ENCODE results near the gene KTI12.

DNA sequence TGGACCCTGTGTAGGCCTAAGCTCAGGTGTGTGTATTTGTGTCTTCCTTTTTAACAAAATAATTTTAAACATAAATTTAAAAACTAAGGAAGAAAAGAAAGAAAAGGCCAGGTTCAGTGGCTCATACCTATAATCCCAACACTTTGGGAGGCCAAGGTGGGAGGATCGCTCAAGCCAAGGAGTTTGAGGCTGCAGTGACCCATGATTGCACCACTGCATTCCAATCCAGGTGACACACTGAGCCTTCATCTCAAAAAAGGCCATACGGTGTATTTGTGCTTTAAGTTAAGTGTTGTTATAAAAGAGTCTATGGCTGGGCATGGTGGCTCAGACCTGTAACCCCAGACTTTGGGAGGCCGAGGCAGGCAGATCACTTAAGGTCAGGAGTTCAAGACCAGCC, 51.4 kb downstream of the KTI12 start:
- TF ChIP-seq, protein P1, sequence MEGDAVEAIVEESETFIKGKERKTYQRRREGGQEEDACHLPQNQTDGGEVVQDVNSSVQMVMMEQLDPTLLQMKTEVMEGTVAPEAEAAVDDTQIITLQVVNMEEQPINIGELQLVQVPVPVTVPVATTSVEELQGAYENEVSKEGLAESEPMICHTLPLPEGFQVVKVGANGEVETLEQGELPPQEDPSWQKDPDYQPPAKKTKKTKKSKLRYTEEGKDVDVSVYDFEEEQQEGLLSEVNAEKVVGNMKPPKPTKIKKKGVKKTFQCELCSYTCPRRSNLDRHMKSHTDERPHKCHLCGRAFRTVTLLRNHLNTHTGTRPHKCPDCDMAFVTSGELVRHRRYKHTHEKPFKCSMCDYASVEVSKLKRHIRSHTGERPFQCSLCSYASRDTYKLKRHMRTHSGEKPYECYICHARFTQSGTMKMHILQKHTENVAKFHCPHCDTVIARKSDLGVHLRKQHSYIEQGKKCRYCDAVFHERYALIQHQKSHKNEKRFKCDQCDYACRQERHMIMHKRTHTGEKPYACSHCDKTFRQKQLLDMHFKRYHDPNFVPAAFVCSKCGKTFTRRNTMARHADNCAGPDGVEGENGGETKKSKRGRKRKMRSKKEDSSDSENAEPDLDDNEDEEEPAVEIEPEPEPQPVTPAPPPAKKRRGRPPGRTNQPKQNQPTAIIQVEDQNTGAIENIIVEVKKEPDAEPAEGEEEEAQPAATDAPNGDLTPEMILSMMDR (IDR thresholded peaks at IDR 0.05; ENCODE audit: low read depth, low read length, missing input control): no peak
- TF ChIP-seq, protein P2, sequence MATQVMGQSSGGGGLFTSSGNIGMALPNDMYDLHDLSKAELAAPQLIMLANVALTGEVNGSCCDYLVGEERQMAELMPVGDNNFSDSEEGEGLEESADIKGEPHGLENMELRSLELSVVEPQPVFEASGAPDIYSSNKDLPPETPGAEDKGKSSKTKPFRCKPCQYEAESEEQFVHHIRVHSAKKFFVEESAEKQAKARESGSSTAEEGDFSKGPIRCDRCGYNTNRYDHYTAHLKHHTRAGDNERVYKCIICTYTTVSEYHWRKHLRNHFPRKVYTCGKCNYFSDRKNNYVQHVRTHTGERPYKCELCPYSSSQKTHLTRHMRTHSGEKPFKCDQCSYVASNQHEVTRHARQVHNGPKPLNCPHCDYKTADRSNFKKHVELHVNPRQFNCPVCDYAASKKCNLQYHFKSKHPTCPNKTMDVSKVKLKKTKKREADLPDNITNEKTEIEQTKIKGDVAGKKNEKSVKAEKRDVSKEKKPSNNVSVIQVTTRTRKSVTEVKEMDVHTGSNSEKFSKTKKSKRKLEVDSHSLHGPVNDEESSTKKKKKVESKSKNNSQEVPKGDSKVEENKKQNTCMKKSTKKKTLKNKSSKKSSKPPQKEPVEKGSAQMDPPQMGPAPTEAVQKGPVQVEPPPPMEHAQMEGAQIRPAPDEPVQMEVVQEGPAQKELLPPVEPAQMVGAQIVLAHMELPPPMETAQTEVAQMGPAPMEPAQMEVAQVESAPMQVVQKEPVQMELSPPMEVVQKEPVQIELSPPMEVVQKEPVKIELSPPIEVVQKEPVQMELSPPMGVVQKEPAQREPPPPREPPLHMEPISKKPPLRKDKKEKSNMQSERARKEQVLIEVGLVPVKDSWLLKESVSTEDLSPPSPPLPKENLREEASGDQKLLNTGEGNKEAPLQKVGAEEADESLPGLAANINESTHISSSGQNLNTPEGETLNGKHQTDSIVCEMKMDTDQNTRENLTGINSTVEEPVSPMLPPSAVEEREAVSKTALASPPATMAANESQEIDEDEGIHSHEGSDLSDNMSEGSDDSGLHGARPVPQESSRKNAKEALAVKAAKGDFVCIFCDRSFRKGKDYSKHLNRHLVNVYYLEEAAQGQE (IDR thresholded peaks at IDR 0.05): no peak
- TF ChIP-seq YY1 (IDR thresholded peaks at IDR 0.05) (no peak), EGR1 (IDR thresholded peaks at IDR 0.05; ENCODE audit: low read depth in 2 of 2) (no peak), RXRA (IDR thresholded peaks at IDR 0.05) (no peak), SP1 (IDR thresholded peaks at IDR 0.05) (no peak), RAD21 (IDR thresholded peaks at IDR 0.05) (no peak), JUND (IDR thresholded peaks at IDR 0.05) (no peak), GABPA (IDR thresholded peaks at IDR 0.05 in 1 of 2, conservative IDR thresholded peaks at IDR 0.05 in 1 of 2) (no peak)
- TF ChIP-seq, protein P3, sequence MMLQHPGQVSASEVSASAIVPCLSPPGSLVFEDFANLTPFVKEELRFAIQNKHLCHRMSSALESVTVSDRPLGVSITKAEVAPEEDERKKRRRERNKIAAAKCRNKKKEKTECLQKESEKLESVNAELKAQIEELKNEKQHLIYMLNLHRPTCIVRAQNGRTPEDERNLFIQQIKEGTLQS (IDR thresholded peaks at IDR 0.05): no peak

Measured in liver (tissue), 3 donors.